C4-2B (cell line): ENCODE measurements around the gene HIP1R.

Experiments
- ZFX ChIP-seq: fragments of 450-650 bp; IDR thresholded peaks from 2 replicates; pipeline ENCODE4 v1.6.1; 2017
- TF ChIP-seq, protein P1 (sequence below): fragments of 450-650 bp; conservative IDR thresholded peaks from 2 replicates; pipeline ENCODE4 v1.5.1; 2017; ENCODE audit warnings: mild to moderate bottlenecking

DNA sequence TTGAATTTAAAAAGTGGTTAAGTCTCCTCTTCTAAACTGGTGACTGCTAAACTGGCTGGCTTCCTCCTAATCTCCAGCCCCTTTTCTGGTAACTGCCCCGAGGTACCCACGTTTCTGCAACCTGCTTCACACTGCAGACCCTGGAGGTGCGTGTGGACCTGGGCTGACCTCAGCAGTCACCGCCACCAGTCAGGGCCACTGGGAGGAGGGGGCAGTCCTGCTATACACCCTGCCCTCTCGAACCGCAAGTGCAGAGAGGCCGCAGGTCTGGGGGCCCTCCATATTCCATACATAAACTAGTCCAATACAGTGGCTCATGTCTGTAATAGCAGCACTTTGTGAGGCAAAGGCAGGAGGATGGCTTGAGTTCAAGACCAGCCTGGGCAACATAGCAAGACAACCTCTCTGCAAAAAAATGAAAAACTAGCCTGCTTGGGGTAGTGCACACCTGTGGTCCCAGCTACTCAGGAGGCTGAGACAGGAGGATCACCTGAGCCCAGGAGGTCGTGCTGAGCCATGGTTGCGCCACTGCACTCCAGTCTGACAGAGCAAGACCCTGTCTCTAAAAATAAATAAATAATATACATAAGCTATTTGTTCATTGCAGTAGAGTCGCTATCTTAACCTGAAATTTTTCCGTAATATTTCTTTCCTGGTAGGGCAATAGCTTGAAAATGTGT lies 35.0 kb downstream of the HIP1R start:
- TF ChIP-seq, protein P1, sequence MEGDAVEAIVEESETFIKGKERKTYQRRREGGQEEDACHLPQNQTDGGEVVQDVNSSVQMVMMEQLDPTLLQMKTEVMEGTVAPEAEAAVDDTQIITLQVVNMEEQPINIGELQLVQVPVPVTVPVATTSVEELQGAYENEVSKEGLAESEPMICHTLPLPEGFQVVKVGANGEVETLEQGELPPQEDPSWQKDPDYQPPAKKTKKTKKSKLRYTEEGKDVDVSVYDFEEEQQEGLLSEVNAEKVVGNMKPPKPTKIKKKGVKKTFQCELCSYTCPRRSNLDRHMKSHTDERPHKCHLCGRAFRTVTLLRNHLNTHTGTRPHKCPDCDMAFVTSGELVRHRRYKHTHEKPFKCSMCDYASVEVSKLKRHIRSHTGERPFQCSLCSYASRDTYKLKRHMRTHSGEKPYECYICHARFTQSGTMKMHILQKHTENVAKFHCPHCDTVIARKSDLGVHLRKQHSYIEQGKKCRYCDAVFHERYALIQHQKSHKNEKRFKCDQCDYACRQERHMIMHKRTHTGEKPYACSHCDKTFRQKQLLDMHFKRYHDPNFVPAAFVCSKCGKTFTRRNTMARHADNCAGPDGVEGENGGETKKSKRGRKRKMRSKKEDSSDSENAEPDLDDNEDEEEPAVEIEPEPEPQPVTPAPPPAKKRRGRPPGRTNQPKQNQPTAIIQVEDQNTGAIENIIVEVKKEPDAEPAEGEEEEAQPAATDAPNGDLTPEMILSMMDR: no peak
- TF ChIP-seq ZFX: no peak
